ENCODE results near the gene HEPHL1.

DNA sequence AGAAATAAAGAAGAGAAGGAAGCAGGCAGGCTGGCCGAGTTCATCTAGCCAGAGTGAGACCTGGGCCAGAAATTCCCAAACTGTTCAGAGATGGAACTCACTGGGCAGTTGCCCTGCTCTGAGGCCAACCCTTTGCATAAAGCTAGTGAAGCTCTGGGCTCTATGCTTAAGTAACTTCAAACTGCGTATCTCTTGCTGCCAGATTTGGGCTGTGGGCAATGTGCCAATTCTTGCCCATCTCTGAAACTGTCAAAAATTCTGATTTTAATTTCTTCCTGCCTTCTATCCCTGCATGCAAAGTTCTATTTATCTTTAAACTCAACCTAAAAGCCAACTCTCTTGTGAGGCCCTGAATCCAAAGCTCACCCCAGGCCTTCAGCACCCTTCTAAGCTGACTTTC is 36.2 kb upstream of the HEPHL1 start:
- TF ChIP-seq, protein P1, sequence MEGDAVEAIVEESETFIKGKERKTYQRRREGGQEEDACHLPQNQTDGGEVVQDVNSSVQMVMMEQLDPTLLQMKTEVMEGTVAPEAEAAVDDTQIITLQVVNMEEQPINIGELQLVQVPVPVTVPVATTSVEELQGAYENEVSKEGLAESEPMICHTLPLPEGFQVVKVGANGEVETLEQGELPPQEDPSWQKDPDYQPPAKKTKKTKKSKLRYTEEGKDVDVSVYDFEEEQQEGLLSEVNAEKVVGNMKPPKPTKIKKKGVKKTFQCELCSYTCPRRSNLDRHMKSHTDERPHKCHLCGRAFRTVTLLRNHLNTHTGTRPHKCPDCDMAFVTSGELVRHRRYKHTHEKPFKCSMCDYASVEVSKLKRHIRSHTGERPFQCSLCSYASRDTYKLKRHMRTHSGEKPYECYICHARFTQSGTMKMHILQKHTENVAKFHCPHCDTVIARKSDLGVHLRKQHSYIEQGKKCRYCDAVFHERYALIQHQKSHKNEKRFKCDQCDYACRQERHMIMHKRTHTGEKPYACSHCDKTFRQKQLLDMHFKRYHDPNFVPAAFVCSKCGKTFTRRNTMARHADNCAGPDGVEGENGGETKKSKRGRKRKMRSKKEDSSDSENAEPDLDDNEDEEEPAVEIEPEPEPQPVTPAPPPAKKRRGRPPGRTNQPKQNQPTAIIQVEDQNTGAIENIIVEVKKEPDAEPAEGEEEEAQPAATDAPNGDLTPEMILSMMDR (IDR thresholded peaks at IDR 0.05): no peak
- no peak for TF ChIP-seq EZH2 (IDR thresholded peaks at IDR 0.05; ENCODE audit: borderline replicate concordance, insufficient read depth, low read depth, low read length, poor library complexity, severe bottlenecking)

All from B cell (primary cell).